Measurements from ENCODE around the gene MCC.

MCC gene

DNA sequence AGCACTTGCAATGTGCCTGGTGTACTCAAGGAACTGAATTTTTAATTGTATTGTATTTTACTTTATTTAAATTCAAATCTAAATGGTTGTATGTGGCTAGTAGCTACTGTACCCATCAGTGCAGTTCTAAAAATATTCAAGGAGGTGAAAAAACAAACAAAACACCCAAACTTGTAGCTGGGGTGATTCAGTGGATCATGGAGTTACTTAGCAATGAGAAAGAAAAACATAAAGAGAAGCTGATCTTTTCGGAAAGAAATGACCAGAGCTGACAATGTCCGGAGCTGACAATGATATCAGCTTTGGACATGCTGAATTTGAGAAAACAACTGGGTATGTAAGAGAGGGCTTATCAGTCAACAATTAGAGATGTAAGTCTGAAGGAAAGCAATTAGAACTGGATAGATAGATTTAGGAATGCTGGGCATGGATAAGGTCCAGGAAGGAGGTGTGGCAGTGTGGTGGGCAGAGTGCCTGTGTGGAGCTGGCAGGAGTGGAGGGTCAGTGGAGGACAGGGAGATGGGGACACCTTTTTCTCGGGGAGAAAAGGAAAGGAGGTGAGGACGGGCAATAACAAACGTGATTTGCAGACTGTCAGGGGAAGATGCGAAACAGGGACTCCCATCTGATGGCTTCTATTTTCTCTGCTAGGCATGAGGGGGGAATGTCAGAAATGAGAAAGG lies 398.5 kb downstream of the MCC start:
- FAIRE-seq: no peak

DNA sequence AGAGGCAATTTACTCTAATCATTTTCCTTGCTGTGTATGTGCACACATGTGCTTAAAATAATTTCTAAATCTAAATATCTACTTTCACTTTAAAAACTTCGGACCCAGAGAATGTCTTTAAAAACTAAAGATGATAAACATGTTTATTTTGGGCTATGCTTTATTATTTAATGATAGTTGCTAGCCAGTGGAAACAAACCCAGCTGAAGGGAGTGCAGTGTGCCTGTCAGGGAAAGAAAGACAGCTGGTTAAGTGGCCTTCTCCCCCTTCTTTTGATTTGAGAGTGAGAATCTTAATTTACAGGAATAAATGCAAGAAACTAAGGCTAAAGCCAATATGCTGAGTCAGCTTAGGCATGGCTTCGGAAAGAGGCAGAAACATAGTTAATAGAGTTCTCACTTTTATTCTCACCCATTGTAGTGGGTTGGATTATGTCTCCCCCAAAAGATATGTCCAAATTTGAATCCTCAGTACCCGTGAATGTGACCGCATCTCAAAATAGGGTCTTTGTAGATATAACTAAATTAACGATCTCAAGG lies 400.2 kb downstream of the MCC start:
- DNase-seq (ENCODE audit: insufficient read length, low spot score): no peak
- FAIRE-seq: no peak
- TF ChIP-seq, protein P1, sequence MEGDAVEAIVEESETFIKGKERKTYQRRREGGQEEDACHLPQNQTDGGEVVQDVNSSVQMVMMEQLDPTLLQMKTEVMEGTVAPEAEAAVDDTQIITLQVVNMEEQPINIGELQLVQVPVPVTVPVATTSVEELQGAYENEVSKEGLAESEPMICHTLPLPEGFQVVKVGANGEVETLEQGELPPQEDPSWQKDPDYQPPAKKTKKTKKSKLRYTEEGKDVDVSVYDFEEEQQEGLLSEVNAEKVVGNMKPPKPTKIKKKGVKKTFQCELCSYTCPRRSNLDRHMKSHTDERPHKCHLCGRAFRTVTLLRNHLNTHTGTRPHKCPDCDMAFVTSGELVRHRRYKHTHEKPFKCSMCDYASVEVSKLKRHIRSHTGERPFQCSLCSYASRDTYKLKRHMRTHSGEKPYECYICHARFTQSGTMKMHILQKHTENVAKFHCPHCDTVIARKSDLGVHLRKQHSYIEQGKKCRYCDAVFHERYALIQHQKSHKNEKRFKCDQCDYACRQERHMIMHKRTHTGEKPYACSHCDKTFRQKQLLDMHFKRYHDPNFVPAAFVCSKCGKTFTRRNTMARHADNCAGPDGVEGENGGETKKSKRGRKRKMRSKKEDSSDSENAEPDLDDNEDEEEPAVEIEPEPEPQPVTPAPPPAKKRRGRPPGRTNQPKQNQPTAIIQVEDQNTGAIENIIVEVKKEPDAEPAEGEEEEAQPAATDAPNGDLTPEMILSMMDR (IDR thresholded peaks at IDR 0.05; ENCODE audit: insufficient read depth, missing control alignments): no peak

More for the DNA sequence above, 398.5 kb downstream of the MCC start:
- DNase-seq (ENCODE audit: insufficient read length, low spot score): no peak
- TF ChIP-seq, protein P1 (IDR thresholded peaks at IDR 0.05; ENCODE audit: insufficient read depth, missing control alignments): no peak

DNA sequence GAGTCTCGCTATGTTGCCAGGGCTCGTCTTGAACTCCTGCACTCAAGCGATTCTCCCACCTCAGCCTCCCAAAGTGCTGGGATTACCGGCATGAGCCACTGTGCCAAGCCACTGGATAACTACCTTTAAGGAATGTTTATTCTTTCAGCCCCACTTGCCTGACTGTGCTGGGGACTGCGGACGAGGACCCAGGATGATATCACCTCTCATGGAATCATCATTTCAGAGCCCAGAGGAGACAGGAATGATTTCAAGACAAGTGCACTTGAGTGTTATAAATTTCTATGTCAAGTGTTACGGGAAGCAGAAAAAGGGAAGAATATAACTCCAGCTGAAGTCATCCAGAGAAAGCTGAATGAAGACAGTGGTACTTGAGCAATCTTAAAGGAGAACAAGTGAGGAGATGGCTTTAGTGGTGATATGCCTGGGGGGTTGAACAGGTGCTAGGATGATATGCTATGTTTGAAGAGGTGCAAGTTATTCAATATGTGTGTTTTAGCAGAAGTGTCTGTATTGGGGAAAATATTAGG lies 402.3 kb downstream of the MCC start:
- no peak for FAIRE-seq
- TF ChIP-seq, protein P1 (IDR thresholded peaks at IDR 0.05; ENCODE audit: insufficient read depth, missing control alignments): no peak
- DNase-seq (ENCODE audit: insufficient read length, low spot score): no peak

DNA sequence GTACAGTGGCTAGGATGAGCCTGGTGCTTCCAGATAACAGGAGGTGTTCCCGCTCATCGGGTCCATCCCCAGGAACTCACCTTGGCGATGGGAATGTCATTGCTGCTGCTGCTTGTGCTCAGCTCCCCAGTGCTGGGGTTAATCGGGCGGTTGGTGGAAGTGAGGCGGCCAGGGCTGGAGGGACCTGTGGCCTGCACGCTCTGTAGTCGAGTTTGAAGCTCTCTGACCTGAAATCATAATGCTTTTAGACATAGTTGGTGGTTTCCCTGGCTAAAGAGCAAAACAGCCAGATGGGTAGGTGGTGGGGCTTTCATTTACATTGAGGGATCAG lies 403.2 kb downstream of the MCC start:
- TF ChIP-seq, protein P1 (IDR thresholded peaks at IDR 0.05; ENCODE audit: insufficient read depth, missing control alignments): no peak
- FAIRE-seq (no peak), DNase-seq (ENCODE audit: insufficient read length, low spot score) (no peak)

DNA sequence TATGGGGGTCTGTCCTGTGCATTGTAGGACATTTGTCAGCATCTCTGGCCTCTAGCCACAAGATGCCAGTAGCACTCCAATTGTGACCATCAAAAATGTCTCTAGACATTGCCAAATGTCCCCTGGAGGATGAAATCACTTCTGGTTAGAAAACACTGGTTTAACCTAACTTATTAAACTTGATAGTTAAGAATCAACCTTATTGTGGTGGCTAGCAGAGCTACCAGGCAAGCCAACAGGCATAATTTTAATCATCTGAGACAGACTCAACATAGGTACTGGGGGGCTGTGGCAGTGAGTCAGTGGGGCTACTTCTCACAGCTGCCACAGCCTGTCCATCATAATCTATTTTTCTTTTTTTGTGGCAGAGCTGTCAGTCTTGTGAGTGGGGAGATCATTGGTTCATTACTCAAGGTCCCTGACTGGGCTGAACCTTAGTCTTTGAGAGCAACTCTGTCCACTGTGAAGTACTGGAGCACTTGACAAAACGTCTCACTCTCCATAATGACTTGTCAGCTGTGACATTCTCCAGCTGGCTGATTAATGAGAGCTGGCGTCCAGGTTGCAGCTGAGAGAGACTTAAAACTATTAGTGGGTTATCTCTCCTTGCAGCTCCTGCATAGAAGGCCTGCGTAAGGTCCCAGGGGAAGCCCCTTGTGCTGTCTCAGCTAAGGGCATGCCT lies 403.7 kb downstream of the MCC start:
- FAIRE-seq: peak; percentile 38
- TF ChIP-seq, protein P1 (IDR thresholded peaks at IDR 0.05; ENCODE audit: insufficient read depth, missing control alignments): no peak
- DNase-seq (ENCODE audit: insufficient read length, low spot score): no peak

DNA sequence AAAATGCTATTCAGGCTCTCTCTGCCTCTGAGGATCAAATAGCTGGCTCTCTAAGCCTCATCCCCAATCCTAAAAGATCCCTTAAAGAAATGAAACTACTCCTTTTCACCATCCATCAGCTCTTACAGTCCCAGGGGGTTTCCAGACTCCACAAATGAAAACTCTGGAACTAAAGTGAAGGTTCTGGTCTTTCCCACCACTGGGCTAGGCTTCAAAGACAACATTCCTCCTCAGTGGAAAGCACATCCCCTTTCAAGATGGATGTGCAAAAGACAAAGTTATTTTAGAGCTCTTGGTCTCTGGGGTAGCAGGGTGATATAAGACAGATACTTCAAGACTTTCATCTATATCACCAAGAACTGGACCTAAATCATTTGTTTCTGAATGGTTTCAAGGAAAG lies 404.8 kb downstream of the MCC start:
- DNase-seq (ENCODE audit: insufficient read length, low spot score) (no peak), FAIRE-seq (no peak)
- TF ChIP-seq, protein P1 (IDR thresholded peaks at IDR 0.05; ENCODE audit: insufficient read depth, missing control alignments): no peak

DNA sequence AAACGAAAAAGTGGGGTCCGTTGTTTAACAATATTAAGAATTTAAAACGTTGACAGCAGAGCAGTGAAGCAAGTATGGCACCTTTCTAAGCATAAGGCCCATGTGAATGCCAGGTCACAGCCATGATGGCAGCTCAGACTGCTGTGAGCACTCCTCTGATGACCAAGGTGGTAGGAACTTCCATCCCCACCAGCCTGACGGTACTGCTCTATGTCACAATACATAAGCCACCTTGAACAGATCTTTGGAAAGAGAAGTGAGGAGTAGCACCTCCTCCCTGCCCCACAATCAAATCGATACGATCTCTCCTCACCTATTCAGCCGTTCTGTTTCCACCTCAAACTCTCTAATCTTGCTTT lies 405.7 kb downstream of the MCC start:
- no peak for FAIRE-seq
- TF ChIP-seq, protein P1 (IDR thresholded peaks at IDR 0.05; ENCODE audit: insufficient read depth, missing control alignments): no peak

More for the DNA sequence above, 405.7 kb downstream of the MCC start:
- no peak for DNase-seq (ENCODE audit: insufficient read length, low spot score)
